ENCODE results near the gene EWSR1. TPM values are rescaled to one million over a fixed set of nuclear protein-coding genes. Genes with fewer than 3 reads are reported as not detected.

The EWSR1 gene
- total and polyA plus RNA-seq, 2 donors (not counting 3 experiments of a cell fraction or from before 2014, with no cell fraction given) = 305 to 588 TPM

DNA sequence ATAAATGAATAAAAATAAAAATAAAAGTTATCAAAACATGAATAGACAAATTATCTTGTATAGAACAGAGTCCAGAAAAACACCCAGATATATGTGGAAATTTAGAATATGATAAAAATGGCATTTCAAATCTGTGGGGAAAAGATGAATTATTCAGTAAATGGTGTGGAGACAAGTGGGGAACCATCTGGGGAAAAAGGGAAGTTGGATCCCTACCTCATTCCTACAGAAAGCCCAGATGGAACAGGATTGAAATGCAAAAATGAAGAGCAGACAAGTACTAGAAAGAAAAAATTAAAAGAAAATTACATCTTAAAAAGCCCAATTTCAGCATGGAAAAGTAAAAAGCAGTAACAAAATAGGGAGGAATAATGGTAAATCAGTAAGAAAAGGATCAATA is 55.6 kb downstream of the EWSR1 start:
- Histone ChIP-seq H3K27me3 (ENCODE audit: control insufficient read depth in 2 of 2, insufficient read depth in 2 of 2, low read length in 2 of 2) (no peaks in the 10 kb centered on the region), H3K9me3 (replicated peaks; ENCODE audit: control insufficient read depth, insufficient read depth, low read length) (no peaks in the 10 kb centered on the region), H3K79me2 (ENCODE audit: control insufficient read depth, insufficient read depth, low read length) (no peaks in the 10 kb centered on the region), H2AFZ (ENCODE audit: low read depth, low read length) (no peak overlapping the region), H4K20me1 (replicated peaks; ENCODE audit: control insufficient read depth, extremely low read depth, insufficient read depth, low read length) (no peaks in the 10 kb centered on the region), H3K4me1 (ENCODE audit: control insufficient read depth, extremely low read depth, insufficient read depth, low read length) (no peaks in the 10 kb centered on the region), H3K4me3 (replicated peaks in 1 of 3; ENCODE audit: insufficient read depth in 1 of 3, low read depth in 1 of 3, low read length in 3 of 3) (no peak overlapping the region), H3K9ac (replicated peaks; ENCODE audit: extremely low read depth, insufficient read depth, low read length) (no peak overlapping the region), H3K4me2 (ENCODE audit: insufficient read depth, low read length) (no peak overlapping the region), H3K36me3 (ENCODE audit: control insufficient read depth in 2 of 2, extremely low read depth in 1 of 2, insufficient read depth in 2 of 2, low read length in 2 of 2) (peaks cover 0 to 18% of the 10 kb centered on the region in 2 experiments), H3K27ac (ENCODE audit: insufficient read depth, low read depth, low read length) (no peak overlapping the region), H3K9me1 (replicated peaks; ENCODE audit: control insufficient read depth, extremely low read depth, insufficient read depth, low read length) (no peaks in the 10 kb centered on the region)
- no peak for FAIRE-seq
- DNase-seq (ENCODE audit: low read depth, low spot score) = no peak
- no peak for TF ChIP-seq GATA2 (IDR thresholded peaks at IDR 0.05; ENCODE audit: insufficient read depth, insufficient read length, low read depth, low read length)
- TF ChIP-seq MYC (IDR thresholded peaks at IDR 0.05; ENCODE audit: low read depth, low read length) = no peak
- TF ChIP-seq POLR2AphosphoS5 (IDR thresholded peaks at IDR 0.05; ENCODE audit: insufficient read depth, low read depth, low read length) = no peak
- no peak for TF ChIP-seq MAX (IDR thresholded peaks at IDR 0.05; ENCODE audit: insufficient read depth, insufficient read length)
- TF ChIP-seq EZH2 (IDR thresholded peaks at IDR 0.05; ENCODE audit: borderline replicate concordance, low read depth, low read length, severe bottlenecking) = no peak
- no peak for TF ChIP-seq JUN (IDR thresholded peaks at IDR 0.05; ENCODE audit: borderline replicate concordance, insufficient read depth, insufficient read length, low read depth)
- TF ChIP-seq CTCF (IDR thresholded peaks at IDR 0.05; ENCODE audit: extremely low read depth in 1 of 2, insufficient read depth in 1 of 2, low read depth in 1 of 2, low read length in 2 of 2) = no peak
- TF ChIP-seq FOS (IDR thresholded peaks at IDR 0.05; ENCODE audit: borderline replicate concordance, insufficient read depth, low read length) = no peak
- no peak for TF ChIP-seq POLR2A (IDR thresholded peaks at IDR 0.05; ENCODE audit: low read depth, low read length)
- dilution Hi-C loops (cut with MboI; ENCODE audit: extremely low pct_ligation_motif_present, low sequenced_read_pairs) (no loop called here), intact Hi-C loops (cut with micrococcal nuclease) (no loop called here)
- CTCF ChIA-PET = interaction anchor here (0.6 kb wide), 1 partner anchor 547 kb away, joined by 3 read pairs; no protein-coding TSS in a partner anchor
- no TSS peak for BruUV-seq (replicated peaks)
- POLR2A ChIA-PET = no interaction called here

Data from endothelial cell of umbilical vein (primary cell).